Large intestine (tissue), 3 donors: ENCODE results near the gene TENM3. TPM values are rescaled to one million over a fixed set of nuclear protein-coding genes. Genes with fewer than 3 reads are reported as not detected.
A peak's percentile ranks its signal among the peaks of the same experiment; 100 is the strongest.

Experiments
- DNase-seq, 2 donors: peaks; one replicate each; pipeline versions ENCODE4 v3.0.0 to v3.0.0-alpha.2; 2013
- H3K27ac ChIP-seq: one replicate; pipeline ENCODE4 v1.5.1; 2013; ENCODE audit warnings: low read length
- H3K27me3 ChIP-seq: 2 replicates; pipeline ENCODE4 v1.6.1; 2013; ENCODE audit warnings: low read length; ENCODE audit not compliant: control insufficient read depth, insufficient read depth
- H3K36me3 ChIP-seq: 2 replicates; pipeline ENCODE4 v1.6.1; 2013; ENCODE audit warnings: low read length; ENCODE audit not compliant: control insufficient read depth, insufficient read depth
- H3K4me1 ChIP-seq: one replicate; pipeline ENCODE4 v1.6.1; 2013; ENCODE audit warnings: low read length; ENCODE audit not compliant: control insufficient read depth, insufficient read depth
- H3K4me3 ChIP-seq: one replicate; pipeline ENCODE4 v1.5.1; 2013; ENCODE audit warnings: low read length
- H3K9me3 ChIP-seq: one replicate; pipeline ENCODE4 v1.6.1; 2013; ENCODE audit warnings: mild to moderate bottlenecking, low read depth, low read length, moderate library complexity; ENCODE audit not compliant: control insufficient read depth
- WGBS: methylation state at CpG from one replicate; pipeline ENCODE4 v1.1.5; 2013; ENCODE audit warnings: low lambda C conversion rate; ENCODE audit not compliant: insufficient coverage; 5-methylcytosine and 5-hydroxymethylcytosine counted together
- polyA plus RNA-seq: library from polyadenylated mRNA; unstranded; fragments of 120-200 nt; gene quantifications from one replicate; pipeline ENCODE4 v1.2.1, GENCODE V29; 2013

The TENM3 gene
- polyA plus RNA-seq, 1 donor = 11.9 TPM

DNA sequence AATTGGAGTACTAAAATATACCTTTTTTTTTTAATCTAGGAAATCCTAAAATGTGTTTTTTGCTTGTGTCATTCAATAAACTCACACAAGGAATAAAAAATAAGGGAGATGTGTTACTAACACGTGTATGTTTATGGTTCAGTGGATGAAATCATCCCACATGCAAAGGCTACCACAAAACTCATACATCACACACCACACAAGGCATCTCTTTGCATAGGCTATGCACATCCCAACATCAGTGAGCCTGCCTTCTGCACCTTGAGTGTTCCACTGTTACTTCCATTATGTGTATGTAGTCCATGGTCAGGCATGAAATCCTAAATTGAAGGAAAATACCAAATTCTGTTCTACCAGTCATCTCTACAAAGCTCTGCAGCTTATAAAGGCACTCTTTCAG is 460.9 kb downstream of the TENM3 start:
- Histone ChIP-seq H3K4me1 (no peaks in the 10 kb centered on the region), H3K4me3 (no peak overlapping the region), H3K9me3 (no peaks in the 10 kb centered on the region), H3K36me3 (no peaks in the 10 kb centered on the region), H3K27me3 (no peaks in the 10 kb centered on the region), H3K27ac (no peak overlapping the region)
- WGBS = no CpG with 5 or more reads among the region's 1 CpG
- no peak for DNase-seq

DNA sequence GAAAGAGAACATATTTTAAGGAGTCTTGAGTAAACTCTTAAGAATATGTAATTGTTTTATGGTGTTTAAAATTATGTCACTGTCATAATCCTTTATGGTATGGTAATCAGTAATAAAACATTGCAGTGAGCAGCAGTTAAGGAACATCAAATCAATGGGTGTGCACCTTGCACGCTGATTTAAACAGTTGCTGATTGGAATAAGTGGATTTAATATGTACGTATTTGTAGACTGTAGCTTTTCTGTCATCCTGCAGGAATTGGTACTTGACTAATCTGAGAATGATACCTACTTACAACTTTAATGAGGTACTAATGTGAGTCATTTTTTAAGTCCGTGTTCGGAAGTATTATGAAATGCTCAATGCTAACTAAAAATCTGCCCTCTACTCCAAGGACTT is 461.7 kb downstream of the TENM3 start:
- peak; percentile 5 to 68 for DNase-seq
- H3K27me3 ChIP-seq = no peaks in the 10 kb centered on the region
- no peak overlapping the region for H3K4me3 ChIP-seq
- no peaks in the 10 kb centered on the region for H3K9me3 ChIP-seq
- no peaks in the 10 kb centered on the region for H3K36me3 ChIP-seq
- no peak overlapping the region for H3K27ac ChIP-seq
- 24% methylated on average over 2 of the region's 4 CpGs for WGBS
- H3K4me1 ChIP-seq = no peaks in the 10 kb centered on the region

DNA sequence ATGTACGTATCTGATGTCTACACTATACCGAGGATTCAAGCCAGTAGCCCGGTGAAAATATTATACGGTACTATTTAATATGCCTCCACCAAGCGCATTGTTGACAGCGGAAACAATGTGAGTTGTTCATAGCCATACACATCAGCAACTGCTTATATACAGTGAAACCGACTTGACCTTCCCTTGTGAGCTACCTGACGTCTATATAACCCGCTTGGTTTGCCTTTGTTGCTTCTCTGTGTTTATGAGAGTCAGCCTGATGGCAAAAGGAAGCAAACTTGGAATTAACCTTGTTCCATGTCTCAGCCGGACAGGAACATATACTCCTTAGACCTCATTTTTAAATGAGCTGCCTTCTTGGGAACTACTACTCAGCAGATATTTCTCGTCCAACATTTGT is 462.2 kb downstream of the TENM3 start:
- 100% methylated on average over 3 of the region's 11 CpGs for WGBS

DNA sequence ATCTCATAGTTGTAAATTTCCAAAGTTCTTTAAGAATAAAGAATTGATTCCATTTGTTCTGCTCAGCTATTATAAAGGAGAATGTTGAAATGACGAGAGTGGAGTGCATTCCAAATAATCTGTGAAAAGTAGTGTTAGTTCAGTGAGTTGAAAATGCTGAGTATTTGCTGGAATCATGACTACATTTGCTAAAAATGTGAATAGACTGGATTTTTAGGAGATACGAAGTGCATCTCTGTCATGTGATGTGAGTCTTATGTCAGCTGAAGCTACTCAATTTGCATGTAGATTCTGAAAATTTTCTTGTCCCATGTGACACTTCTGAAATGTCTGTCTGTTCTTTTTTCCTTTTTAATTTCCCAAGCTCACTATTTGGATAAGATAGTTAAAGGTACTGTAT is 468.0 kb downstream of the TENM3 start:
- no peaks in the 10 kb centered on the region for H3K36me3 ChIP-seq
- no peaks in the 10 kb centered on the region for H3K4me1 ChIP-seq
- no peak overlapping the region for H3K4me3 ChIP-seq
- WGBS = no CpG with 5 or more reads among the region's 2 CpGs
- no peaks in the 10 kb centered on the region for H3K9me3 ChIP-seq
- no peaks in the 10 kb centered on the region for H3K27me3 ChIP-seq
- no peak overlapping the region for H3K27ac ChIP-seq
- no peak for DNase-seq

More for the DNA sequence above, 462.2 kb downstream of the TENM3 start:
- no peaks in the 10 kb centered on the region for H3K4me1 ChIP-seq
- H3K27ac ChIP-seq = no peak overlapping the region
- no peaks in the 10 kb centered on the region for H3K36me3 ChIP-seq
- no peak overlapping the region for H3K4me3 ChIP-seq
- H3K27me3 ChIP-seq = no peaks in the 10 kb centered on the region
- no peaks in the 10 kb centered on the region for H3K9me3 ChIP-seq
- no peak for DNase-seq

DNA sequence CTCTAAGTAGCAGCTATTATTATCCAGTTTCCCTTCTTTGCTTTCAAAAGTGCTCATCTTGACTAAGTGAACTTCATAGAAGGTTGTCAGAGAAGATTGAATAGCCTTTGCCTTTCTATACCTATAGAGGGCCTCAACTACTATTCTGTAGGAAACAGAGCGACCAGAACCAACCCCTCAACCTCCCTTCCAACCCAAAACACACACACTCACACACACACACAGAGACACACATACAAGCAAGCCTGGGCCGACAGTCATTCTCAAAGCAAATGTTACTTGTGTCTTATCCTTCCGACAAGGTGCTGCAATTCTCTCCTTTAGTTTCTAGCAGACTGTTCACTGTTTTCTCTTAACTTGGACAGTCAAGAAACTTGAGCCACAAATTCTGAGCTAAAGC is 472.3 kb downstream of the TENM3 start:
- no peak overlapping the region for H3K27ac ChIP-seq
- H3K36me3 ChIP-seq = no peaks in the 10 kb centered on the region
- no peak for DNase-seq
- no peak overlapping the region for H3K4me3 ChIP-seq
- WGBS = no CpG with 5 or more reads among the region's 3 CpGs
- H3K27me3 ChIP-seq = no peaks in the 10 kb centered on the region
- H3K9me3 ChIP-seq = no peaks in the 10 kb centered on the region
- H3K4me1 ChIP-seq = no peaks in the 10 kb centered on the region

DNA sequence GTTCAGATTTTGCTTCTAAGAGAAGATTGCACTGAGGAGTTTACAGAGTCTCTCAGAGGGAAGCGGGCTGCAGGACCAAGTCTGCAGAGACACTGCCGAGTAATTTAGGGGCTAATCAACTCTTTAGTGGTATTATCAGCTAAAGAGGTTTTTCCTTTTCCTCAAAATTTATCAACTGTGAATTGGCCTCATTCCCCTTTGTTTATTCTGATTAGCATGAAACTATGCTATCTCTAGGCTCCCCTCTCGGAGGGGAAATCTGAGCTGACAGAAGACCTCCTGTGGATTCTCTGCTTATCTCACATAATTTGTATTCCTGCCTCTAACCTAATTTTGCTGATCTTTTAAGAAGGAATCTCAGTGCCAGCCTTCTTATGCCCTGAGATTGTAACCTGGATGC is 473.0 kb downstream of the TENM3 start:
- H3K36me3 ChIP-seq = no peaks in the 10 kb centered on the region
- no peak for DNase-seq
- no peaks in the 10 kb centered on the region for H3K4me1 ChIP-seq
- no CpG with 5 or more reads among the region's 3 CpGs for WGBS
- H3K27me3 ChIP-seq = no peaks in the 10 kb centered on the region
- H3K4me3 ChIP-seq = no peak overlapping the region
- no peaks in the 10 kb centered on the region for H3K9me3 ChIP-seq
- H3K27ac ChIP-seq = no peak overlapping the region

DNA sequence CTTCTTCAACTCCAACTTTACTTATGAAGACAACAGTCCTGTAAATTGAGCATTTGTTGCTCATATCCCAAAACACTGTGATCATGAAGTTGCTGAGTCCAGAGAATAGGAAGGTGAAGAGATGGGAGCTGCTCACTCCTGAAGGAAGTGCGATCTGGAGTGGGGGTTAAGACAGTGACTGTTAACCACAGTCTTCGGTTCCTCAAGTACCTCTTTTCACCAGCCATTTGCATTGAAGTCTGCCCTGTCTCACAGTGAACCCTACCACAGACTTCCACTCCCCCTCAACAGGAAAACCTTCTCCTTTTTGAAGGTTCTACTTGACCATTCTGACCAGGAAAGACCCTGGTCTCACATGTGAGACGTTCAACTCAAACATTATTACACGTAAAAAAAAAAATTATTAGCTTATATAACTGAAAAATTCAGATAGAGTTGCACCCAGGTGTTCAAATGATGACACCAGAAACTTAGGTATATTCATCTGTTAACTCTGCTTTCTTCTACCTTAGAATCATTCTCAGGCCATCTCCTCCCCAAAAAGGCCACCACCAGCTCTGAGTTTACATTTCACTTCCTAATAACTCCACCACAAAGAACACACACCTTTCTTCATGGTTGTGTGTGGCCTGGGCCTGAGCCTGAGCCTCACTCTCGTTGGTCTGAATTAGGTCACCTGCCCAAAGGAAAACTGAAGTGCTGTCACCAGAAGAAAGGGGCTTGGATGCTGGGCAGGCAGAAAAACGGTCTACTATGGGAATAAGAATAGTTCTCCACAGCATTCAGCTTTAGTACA is 474.8 kb downstream of the TENM3 start:
- no peaks in the 10 kb centered on the region for H3K9me3 ChIP-seq
- DNase-seq = no peak
- 93% methylated on average over 3 of the region's 6 CpGs for WGBS

DNA sequence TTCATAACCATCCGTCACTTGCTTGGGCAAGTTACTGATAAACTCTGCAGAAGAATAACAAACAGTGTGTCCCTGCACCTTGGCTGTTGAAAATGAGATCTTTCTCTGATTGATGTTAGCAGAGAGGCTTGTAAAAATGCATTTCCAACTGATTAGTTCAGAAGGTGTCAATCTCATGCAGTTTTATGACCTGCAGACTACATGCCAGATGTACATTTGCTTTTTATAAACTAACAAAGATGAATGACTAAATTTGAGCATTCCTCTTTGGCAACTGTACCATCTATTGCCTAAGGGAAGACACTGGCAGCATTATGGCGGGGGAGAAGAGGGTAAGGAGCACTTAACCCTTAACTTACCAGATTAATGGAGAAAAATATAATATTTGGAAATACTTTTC is 481.2 kb downstream of the TENM3 start:
- Histone ChIP-seq H3K9me3 (no peaks in the 10 kb centered on the region), H3K36me3 (no peaks in the 10 kb centered on the region), H3K4me3 (no peak overlapping the region), H3K27me3 (no peaks in the 10 kb centered on the region), H3K4me1 (no peaks in the 10 kb centered on the region), H3K27ac (no peak overlapping the region)
- WGBS = no CpG with 5 or more reads among the region's 2 CpGs
- no peak for DNase-seq

More for the DNA sequence above, 474.8 kb downstream of the TENM3 start:
- Histone ChIP-seq H3K27me3 (no peaks in the 10 kb centered on the region), H3K4me1 (no peaks in the 10 kb centered on the region), H3K27ac (no peak overlapping the region), H3K4me3 (no peak overlapping the region), H3K36me3 (no peaks in the 10 kb centered on the region)

DNA sequence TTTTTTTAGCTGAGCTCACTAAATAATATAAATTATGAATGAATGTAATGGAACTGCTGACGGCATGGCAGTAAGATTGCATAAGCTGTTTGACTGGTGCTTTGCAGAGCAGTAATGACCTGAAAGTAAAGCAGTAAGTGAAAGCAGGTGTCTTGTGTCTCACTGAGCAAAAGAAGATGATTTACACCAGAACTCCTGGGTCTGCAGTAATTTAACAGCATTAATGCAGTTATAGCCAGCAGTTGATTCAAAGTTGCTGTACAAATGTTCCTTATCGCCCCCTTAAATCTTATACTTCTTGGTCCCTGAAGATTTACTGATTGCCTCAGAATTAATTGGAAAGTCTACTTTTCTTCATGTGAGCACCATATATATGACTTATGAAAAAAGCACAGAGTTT is 486.3 kb downstream of the TENM3 start:
- no peaks in the 10 kb centered on the region for H3K9me3 ChIP-seq
- H3K36me3 ChIP-seq = no peaks in the 10 kb centered on the region
- WGBS = 40% methylated on average over 1 of the region's 2 CpGs
- no peak overlapping the region for H3K27ac ChIP-seq
- H3K4me1 ChIP-seq = no peaks in the 10 kb centered on the region
- no peaks in the 10 kb centered on the region for H3K27me3 ChIP-seq
- DNase-seq = no peak
- H3K4me3 ChIP-seq = no peak overlapping the region

DNA sequence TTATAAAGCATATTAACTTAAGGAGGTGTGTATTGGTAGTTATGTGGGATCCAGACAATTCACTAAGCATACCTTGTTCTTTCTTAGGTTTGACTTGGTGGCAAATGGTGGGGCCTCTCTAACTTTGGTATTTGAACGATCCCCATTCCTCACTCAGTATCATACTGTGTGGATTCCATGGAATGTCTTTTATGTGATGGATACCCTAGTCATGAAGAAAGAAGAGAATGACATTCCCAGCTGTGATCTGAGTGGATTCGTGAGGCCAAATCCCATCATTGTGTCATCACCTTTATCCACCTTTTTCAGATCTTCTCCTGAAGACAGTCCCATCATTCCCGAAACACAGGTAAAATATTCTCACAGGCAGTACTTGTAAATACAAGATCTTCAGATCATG is 487.6 kb downstream of the TENM3 start:
- no peak for DNase-seq
- no peaks in the 10 kb centered on the region for H3K27me3 ChIP-seq
- no peak overlapping the region for H3K27ac ChIP-seq
- H3K9me3 ChIP-seq = no peaks in the 10 kb centered on the region
- no peaks in the 10 kb centered on the region for H3K36me3 ChIP-seq
- WGBS = no CpG with 5 or more reads among the region's 3 CpGs
- H3K4me3 ChIP-seq = no peak overlapping the region
- H3K4me1 ChIP-seq = no peaks in the 10 kb centered on the region

DNA sequence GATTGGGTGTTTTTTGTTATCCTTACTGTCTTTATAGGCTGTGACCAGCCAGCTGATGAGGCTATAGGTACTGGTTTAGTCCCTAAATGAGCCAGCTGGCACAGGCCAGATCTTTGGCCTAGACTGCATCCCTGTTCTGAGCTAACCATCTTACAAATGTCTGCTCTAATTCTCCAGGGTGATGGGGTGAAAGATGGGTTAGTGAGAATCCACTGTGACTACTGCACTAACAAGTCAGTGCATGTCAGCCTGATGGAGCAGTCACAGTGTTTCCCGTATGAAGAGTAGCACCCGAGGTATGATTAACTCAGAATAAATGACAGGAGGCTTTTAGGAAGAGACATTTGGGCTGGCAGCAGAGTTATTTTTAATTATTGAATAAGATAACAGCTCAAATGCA is 493.0 kb downstream of the TENM3 start:
- no CpG with 5 or more reads among the region's 2 CpGs for WGBS
- DNase-seq = no peak
- Histone ChIP-seq H3K9me3 (no peaks in the 10 kb centered on the region), H3K27ac (no peak overlapping the region), H3K27me3 (no peaks in the 10 kb centered on the region), H3K4me1 (no peaks in the 10 kb centered on the region), H3K36me3 (no peaks in the 10 kb centered on the region), H3K4me3 (no peak overlapping the region)
